Vein endothelial cell (primary cell): ENCODE measurements around the gene THADA. TPM values are rescaled to one million over a fixed set of nuclear protein-coding genes. Genes with fewer than 3 reads are reported as not detected.

Experiments
- small RNA-seq: library from RNA; depleted of rRNA; stranded (forward); fragments of <200 nt; gene quantifications from one replicate; pipeline ENCODE3, GENCODE V24; 2012
- total RNA-seq: library from RNA; depleted of rRNA; stranded (reverse); fragments of >200 nt; gene quantifications from 2 replicates; pipeline ENCODE4 v1.2.3, GENCODE V29; 2012

The THADA gene, protein sequence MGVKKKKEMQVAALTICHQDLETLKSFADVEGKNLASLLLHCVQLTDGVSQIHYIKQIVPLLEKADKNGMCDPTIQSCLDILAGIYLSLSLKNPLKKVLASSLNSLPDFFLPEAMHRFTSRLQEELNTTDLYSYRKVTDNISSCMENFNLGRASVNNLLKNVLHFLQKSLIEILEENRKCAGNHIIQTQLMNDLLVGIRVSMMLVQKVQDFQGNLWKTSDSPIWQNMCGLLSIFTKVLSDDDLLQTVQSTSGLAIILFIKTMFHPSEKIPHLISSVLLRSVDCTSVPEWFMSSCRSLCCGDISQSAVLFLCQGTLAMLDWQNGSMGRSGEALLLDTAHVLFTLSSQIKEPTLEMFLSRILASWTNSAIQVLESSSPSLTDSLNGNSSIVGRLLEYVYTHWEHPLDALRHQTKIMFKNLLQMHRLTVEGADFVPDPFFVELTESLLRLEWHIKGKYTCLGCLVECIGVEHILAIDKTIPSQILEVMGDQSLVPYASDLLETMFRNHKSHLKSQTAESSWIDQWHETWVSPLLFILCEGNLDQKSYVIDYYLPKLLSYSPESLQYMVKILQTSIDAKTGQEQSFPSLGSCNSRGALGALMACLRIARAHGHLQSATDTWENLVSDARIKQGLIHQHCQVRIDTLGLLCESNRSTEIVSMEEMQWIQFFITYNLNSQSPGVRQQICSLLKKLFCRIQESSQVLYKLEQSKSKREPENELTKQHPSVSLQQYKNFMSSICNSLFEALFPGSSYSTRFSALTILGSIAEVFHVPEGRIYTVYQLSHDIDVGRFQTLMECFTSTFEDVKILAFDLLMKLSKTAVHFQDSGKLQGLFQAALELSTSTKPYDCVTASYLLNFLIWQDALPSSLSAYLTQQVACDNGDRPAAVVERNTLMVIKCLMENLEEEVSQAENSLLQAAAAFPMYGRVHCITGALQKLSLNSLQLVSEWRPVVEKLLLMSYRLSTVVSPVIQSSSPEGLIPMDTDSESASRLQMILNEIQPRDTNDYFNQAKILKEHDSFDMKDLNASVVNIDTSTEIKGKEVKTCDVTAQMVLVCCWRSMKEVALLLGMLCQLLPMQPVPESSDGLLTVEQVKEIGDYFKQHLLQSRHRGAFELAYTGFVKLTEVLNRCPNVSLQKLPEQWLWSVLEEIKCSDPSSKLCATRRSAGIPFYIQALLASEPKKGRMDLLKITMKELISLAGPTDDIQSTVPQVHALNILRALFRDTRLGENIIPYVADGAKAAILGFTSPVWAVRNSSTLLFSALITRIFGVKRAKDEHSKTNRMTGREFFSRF (N-terminal part only)
- total RNA-seq = 21.6 and 21.8 TPM in 2 replicates

DNA sequence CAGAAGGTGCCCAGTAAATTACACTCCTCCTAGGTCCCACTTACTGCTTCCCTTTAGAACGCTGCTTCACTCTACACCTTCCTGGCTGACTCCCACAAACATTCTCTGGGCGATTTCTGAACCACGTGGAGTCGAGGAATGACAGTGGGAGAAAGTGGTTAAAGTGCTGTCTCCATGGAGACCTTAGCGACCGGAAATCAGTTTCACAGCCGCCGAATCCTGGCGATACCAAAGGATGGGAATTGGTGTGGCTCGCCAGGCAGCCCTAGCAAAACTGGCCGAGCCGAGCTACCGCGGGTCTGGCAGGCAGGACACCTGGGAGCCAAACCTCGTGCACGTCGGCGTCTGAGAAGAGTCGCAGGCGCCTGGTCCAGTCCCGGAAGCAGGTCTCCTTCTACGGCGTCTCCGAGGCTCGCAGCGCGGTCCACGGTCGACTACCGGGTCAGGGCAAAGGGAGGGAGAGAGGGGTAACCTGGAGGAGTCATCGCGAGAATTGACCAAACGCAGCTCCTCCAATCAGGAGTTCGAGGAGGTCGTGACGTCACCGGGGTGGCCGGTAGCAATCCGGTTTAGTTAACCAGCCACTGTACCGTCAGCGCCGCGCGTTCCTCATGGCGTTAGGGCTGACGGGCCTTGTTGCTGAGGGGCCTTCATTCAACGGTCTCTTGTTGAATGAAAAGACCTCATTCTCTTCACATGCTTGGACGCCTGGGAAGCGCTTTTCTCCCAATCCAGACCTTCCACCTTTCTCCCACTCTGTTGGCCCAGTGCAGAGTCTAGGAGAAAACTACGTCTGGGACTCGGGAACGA, at the start of gene THADA:
THADA (minus strand) TSS at position 436 of the 810 bp plus-strand sequence. CDS start 3,646 bp downstream, outside the sequence.

DNA sequence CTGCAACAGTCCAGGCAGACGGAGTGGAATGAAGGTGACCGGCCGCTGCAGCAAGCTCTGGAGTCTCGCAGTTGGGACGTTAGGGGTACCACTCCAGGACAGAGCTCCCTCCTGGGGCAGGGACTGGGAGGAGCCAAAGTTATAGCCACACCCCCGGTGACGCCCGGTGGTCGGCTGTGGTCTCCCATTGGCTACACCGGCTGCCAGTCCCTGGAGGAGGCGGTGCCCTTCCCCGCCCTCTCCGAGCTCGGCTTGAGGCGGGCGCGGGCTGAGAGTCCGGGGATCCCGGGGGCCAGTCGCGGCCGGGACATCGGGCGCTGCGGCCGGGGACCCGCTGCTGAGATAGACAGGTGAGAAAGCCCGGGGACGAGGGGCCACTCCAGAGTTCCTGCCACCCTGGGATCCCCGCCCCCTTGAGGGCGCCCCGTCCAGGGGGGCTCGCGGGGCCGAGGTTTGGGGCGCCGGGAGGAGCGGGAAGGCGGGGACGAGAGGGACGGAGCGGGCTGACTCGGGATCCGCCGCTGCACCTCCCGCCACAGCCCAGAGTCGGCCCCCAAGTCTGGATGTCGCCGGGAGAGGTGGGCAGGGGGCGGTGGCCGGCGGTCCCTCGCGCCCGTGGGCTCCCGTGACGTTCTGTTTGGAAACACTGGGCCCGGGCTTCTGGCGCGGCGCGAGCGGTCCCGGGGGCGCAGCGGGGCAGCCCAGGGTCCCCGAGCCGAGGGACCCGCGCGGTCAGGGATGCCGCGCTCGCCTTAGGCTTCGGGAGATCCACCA, 41.4 kb upstream of the THADA start, which contains the start of gene PLEKHH2:
PLEKHH2 (plus strand) TSS at position 231 of the 774 bp plus-strand sequence. CDS start 7,414 bp downstream, outside the sequence.

DNA sequence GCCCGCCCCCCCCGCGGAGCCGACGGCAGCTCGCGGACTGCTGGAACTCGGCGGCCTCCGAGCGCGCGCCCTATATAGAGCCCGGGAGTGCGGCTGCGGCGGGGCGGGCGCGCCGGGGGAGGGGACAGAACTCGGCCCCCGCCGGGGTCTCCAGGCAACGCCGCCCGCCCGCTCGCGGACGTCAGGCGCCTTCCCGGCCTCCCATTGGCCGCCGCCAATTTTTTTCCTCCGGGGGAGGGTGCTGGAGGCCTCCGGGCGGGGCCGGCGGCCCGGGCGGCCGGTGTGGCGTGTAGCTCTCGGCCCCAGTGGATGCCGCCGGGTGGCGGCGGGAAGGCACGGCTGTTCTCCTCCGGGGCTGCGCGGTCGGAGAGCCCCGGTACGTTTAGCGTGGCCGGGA, 369.3 kb downstream of the THADA start, which contains the start of gene ZFP36L2:
ZFP36L2 (minus strand) TSS at position 49 of the 397 bp plus-strand sequence. CDS start 291 bp downstream, outside the sequence.

Small RNAs within 50 kb of the gene (small RNA-seq; reads per million reads assigned to genes)
- gene RF00019 (not detected), gene RN7SL531P (not detected), gene RNU6-958P (0.13 reads per million)

Other genes with a start within 250 kb of the THADA start
- gene PLEKHH2, start 41.2 kb upstream of the THADA start, total RNA-seq = 0.33 and 0.57 TPM in 2 replicates
- gene C1GALT1C1L, start 80.4 kb upstream of the THADA start, total RNA-seq = 0.19 and 0.33 TPM in 2 replicates
- 10.6 and 14.4 TPM in 2 replicates for gene DYNC2LI1, start 178.0 kb upstream of the THADA start, total RNA-seq
- gene ABCG5, start 242.8 kb upstream of the THADA start, total RNA-seq = not detected in 2 replicates
- not detected in 2 replicates for gene ABCG8, start 242.9 kb upstream of the THADA start, total RNA-seq